Esophagus squamous epithelium (tissue), 5 donors: Measurements from ENCODE around the gene SLC25A15. TPM values are rescaled to one million over a fixed set of nuclear protein-coding genes. Genes with fewer than 3 reads are reported as not detected.

Experiments
- DNase-seq: peaks from one replicate; lab custom pipeline; 2025; lab: John Stamatoyannopoulos, UW
- H3K27ac ChIP-seq, 4 donors: fragments of 200-600 bp; sonication (generic); one replicate each; pipeline ENCODE4 v1.5.1; 2016 to 2019; ENCODE audit warnings: mild to moderate bottlenecking in 1 of 4
- H3K27me3 ChIP-seq, 4 donors: fragments of 200-600 bp; sonication (generic); 1 replicate in 3 of 4; 2 replicates in 1 of 4; pipeline versions ENCODE4 v1.5.1 to v1.6.0; 2017 to 2021; ENCODE audit warnings: antibody characterized with exemption in 1 of 4
- H3K36me3 ChIP-seq, 3 donors: fragments of 200-600 bp; sonication (generic); one replicate each; pipeline ENCODE4 v1.5.1; 2016 to 2019
- H3K4me1 ChIP-seq, 3 donors: fragments of 200-600 bp; sonication (generic); one replicate each; pipeline ENCODE4 v1.5.1; 2017 to 2019
- H3K4me3 ChIP-seq, 4 donors: fragments of 200-600 bp; sonication (generic); 1 replicate in 3 of 4; 2 replicates in 1 of 4; pipeline ENCODE4 v1.5.1; 2016 to 2019; ENCODE audit warnings: mild to moderate bottlenecking in 2 of 4, moderate library complexity in 1 of 4
- H3K9me3 ChIP-seq, 3 donors: fragments of 200-600 bp; sonication (generic); one replicate each; pipeline ENCODE4 v1.5.1; 2016 to 2019
- POLR2A ChIP-seq, 4 donors: fragments of 450-650 bp; IDR thresholded peaks; one replicate each; pipeline ENCODE4 v1.6.1; 2017; ENCODE audit warnings: antibody characterized with exemption in 4 of 4, mild to moderate bottlenecking in 4 of 4, moderate library complexity in 3 of 4
- WGBS, 2 donors: methylation state at CpG; one replicate each; pipeline ENCODE4 v1.1.5; 2018; 5-methylcytosine and 5-hydroxymethylcytosine counted together
- intact Hi-C: fragments of 100-400 bp; cut with DNase I; formaldehyde crosslinking; loops from one replicate; pipeline ENCODE4 v1.15.0; 2022
- total RNA-seq, 4 donors: library from RNA; depleted of rRNA; stranded (reverse); fragments of >200 nt; gene quantifications; one replicate each; pipeline ENCODE4 v1.1.0, GENCODE V29; 2016
- TF ChIP-seq, protein P1 (sequence below), 6 experiments: fragments of 450-650 bp in 4 of 6; fragments of 200-600 bp in 2 of 6; sonication (generic) in 2 of 6; IDR thresholded peaks; one replicate each; pipeline ENCODE4 v1.5.1; 2016 to 2019; ENCODE audit warnings: antibody characterized with exemption in 6 of 6, mild to moderate bottlenecking in 4 of 6, moderate library complexity in 4 of 6
- donor health status: DM: yes; HTN: yes; CAD: no.

The SLC25A15 gene
- total RNA-seq, 4 donors from 2014 or later, result 6.4 to 12.1 (median 9.8) TPM

DNA sequence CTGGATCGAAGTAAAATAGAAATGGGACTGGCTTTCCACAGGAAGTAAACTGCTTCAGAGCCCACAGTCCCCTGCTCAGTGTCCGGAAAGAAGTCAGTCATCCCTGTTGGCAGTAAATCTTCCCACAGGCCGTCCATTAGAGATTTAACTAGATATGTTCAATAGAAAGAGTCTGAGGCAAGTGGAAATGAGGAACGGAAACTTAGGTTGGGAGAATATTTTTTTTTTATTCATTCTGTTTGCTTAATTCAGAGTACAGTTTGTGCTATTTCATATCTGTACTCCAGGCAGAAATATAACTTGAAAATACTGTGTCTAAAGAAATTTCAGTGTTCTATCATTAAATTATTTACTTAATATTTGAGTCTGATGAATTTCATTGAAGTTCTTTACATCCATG, 22.7 kb downstream of the SLC25A15 start:
- H3K27me3 ChIP-seq, result no peaks in the 10 kb centered on the region
- DNase-seq, result no peak
- intact Hi-C loops, result no loop called here
- H3K27ac ChIP-seq, result no peak overlapping the region
- H3K9me3 ChIP-seq, result peaks cover 0 to 4% (median 0%) of the 10 kb centered on the region in 3 donors
- no peak overlapping the region for H3K4me3 ChIP-seq
- peaks cover 0 to 73% (median 3%) of the 10 kb centered on the region in 3 donors for H3K36me3 ChIP-seq
- H3K4me1 ChIP-seq, result no peaks in the 10 kb centered on the region
- TF ChIP-seq, protein P1, sequence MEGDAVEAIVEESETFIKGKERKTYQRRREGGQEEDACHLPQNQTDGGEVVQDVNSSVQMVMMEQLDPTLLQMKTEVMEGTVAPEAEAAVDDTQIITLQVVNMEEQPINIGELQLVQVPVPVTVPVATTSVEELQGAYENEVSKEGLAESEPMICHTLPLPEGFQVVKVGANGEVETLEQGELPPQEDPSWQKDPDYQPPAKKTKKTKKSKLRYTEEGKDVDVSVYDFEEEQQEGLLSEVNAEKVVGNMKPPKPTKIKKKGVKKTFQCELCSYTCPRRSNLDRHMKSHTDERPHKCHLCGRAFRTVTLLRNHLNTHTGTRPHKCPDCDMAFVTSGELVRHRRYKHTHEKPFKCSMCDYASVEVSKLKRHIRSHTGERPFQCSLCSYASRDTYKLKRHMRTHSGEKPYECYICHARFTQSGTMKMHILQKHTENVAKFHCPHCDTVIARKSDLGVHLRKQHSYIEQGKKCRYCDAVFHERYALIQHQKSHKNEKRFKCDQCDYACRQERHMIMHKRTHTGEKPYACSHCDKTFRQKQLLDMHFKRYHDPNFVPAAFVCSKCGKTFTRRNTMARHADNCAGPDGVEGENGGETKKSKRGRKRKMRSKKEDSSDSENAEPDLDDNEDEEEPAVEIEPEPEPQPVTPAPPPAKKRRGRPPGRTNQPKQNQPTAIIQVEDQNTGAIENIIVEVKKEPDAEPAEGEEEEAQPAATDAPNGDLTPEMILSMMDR (IDR thresholded peaks at IDR 0.05), result no peak
- TF ChIP-seq POLR2A (IDR thresholded peaks at IDR 0.05), result no peak
- 86 to 87% methylated on average over 4 of the region's 4 CpGs for WGBS, 2 donors

DNA sequence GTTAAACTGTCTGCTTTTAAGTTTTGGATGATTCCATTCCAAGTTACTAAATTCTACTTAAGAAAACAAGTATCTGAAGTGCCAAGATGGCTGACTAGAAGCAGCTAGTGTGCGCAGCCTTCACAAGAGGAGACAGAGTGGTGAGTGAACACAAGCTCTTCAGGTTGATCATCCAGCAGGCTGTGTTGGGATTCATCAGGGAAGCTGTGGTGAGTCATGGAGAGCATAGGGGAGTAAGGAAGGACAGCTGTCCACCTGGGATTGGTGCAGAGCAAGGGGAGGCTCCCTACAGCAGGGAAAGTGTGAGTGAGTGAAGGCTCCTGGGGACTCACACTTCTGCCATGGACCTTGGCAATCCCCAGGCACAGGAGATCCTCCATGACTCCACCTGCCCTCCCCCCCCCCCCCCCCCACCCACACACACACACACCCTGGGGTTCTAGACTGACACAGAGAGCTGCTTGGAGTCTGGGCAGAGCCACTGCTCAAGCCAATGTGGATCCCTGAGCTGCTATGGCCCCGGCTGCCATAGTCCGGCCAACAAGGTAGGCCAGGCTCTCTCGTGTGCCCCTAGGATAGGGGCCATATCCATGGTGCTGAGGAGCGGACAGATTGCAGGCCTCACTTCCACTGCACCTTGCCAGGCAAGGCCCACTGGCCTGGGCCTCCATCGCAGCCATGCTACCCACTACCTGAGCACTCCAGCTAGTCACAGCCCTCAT, 23.5 kb downstream of the SLC25A15 start:
- no peaks in the 10 kb centered on the region for H3K27me3 ChIP-seq
- TF ChIP-seq POLR2A (IDR thresholded peaks at IDR 0.05), result no peak
- TF ChIP-seq, protein P1 (IDR thresholded peaks at IDR 0.05), result no peak
- no peaks in the 10 kb centered on the region for H3K4me1 ChIP-seq
- DNase-seq, result no peak
- H3K9me3 ChIP-seq, result peaks cover 0 to 4% (median 0%) of the 10 kb centered on the region in 3 donors
- no peak overlapping the region for H3K27ac ChIP-seq
- 100% methylated on average over 1 of the region's 6 CpGs for WGBS, 2 donors
- peaks cover 0 to 66% (median 3%) of the 10 kb centered on the region in 3 donors for H3K36me3 ChIP-seq
- intact Hi-C loops, result no loop called here
- no peak overlapping the region for H3K4me3 ChIP-seq

DNA sequence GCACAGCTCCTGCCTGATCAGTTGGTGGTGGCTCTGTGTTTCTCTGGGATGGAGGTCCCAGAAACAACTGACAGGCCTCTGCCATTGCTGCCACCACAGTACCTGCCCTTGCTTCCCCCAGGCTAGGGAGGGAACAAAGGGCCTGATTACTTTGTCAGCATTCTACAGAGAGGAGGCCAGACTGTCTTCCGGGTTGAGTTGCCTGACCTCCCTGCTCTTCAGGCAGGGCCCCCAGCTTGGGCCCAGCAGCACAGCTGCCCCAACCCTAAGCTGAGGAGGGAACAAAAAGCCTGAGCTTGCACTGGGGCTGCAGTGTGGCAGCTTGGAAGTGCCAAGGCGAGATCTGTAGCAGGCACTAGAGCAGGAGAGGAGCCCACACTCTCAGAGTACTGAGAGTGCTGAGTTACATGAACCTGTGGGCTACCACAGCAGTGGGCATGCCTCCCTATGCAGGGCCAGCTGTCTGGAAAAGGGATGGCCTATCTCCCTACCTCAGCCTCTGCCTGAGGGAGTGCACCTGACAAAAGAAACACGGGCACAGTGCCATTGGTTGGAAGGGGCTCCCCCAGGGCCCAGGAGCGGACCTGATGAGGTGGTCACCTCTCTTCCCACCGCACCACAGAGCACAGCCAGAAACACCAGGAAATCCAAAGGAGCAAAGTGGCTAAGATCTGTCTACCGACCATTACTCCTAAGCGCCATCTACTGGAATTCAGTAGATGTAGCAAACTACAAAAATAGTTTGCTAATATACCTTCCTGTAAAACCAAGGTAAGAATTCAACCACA, 24.4 kb downstream of the SLC25A15 start:
- intact Hi-C loops, result no loop called here
- no peak overlapping the region for H3K4me3 ChIP-seq
- TF ChIP-seq, protein P1 (IDR thresholded peaks at IDR 0.05), result peak in 2 of 6 experiments; percentile 32 to 46
- TF ChIP-seq POLR2A (IDR thresholded peaks at IDR 0.05), result no peak
- peaks cover 0 to 56% (median 3%) of the 10 kb centered on the region in 3 donors for H3K36me3 ChIP-seq
- H3K9me3 ChIP-seq, result peaks cover 0 to 4% (median 0%) of the 10 kb centered on the region in 3 donors
- H3K27me3 ChIP-seq, result no peaks in the 10 kb centered on the region
- no peaks in the 10 kb centered on the region for H3K4me1 ChIP-seq
- WGBS, 2 donors, result 72 to 79% methylated on average over 2 to 5 of the region's 7 CpGs
- H3K27ac ChIP-seq, result no peak overlapping the region
- no peak for DNase-seq

DNA sequence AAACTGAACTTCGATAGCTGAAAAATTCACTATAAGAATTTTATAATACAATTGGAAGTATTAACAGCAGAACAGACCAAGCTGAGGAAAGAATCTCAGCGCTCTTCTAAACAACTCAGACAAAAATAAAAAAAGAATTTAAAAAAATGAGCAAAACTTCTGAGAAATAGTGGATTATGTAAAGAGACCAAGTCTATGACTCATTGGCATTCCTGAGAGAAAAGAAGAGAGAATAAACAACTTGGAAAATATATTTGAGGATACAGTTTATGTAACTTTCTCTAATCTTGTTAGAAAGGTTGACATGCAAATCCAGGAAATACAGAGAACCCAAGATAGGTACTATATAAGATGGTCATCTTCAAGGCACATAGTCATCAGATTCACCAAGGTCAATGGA, 25.4 kb downstream of the SLC25A15 start:
- intact Hi-C loops, result no loop called here
- Histone ChIP-seq H3K9me3 (peaks cover 0 to 4% (median 0%) of the 10 kb centered on the region in 3 donors), H3K27me3 (no peaks in the 10 kb centered on the region), H3K36me3 (peaks cover 0 to 47% (median 3%) of the 10 kb centered on the region in 3 donors), H3K4me1 (no peaks in the 10 kb centered on the region), H3K27ac (no peak overlapping the region), H3K4me3 (no peak overlapping the region)
- TF ChIP-seq, protein P1 (IDR thresholded peaks at IDR 0.05), result no peak
- DNase-seq, result no peak
- WGBS, 2 donors, result 94 to 100% methylated on average over 2 of the region's 2 CpGs

DNA sequence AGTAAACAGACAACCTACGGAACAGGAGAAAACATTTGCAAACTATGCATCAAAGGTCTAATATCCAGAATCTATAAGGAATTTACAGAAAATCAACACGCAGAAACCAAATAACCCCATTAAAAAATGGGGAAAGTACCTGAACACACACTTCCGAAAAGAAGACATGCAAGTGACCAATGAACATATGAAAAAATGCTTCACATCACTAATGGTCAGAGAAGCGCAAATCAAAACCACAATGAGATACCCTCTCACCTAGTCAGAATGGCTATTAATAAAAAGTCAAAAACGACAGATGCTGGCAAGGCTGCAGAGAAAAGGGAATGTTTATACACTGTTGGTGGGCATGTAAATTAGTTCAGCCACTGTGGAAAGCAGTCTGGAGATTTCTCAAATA, 29.5 kb downstream of the SLC25A15 start:
- DNase-seq, result no peak
- no peaks in the 10 kb centered on the region for H3K4me1 ChIP-seq
- no peak overlapping the region for H3K4me3 ChIP-seq
- H3K36me3 ChIP-seq, result peaks cover 0 to 10% (median 0%) of the 10 kb centered on the region in 3 donors
- intact Hi-C loops, result no loop called here
- H3K9me3 ChIP-seq, result peaks cover 0 to 4% (median 0%) of the 10 kb centered on the region in 3 donors
- 79 to 87% methylated on average over 5 of the region's 5 CpGs for whole genome bisulfite sequencing, 2 donors
- TF ChIP-seq, protein P1 (IDR thresholded peaks at IDR 0.05), result no peak
- no peak for TF ChIP-seq POLR2A (IDR thresholded peaks at IDR 0.05)
- no peak overlapping the region for H3K27ac ChIP-seq
- no peaks in the 10 kb centered on the region for H3K27me3 ChIP-seq
